Activated CD4-positive, CD25-positive, alpha-beta regulatory T cell (primary cell): ENCODE results near the gene TBRG4.

Source experiments
- DNase-seq, 4 experiments: peaks; one replicate each; lab custom pipeline; 2025; lab: John Stamatoyannopoulos, UW

Gene TBRG4

GRCh38 chr7:45143616-45144015, 32.1 kb upstream of the TBRG4 start:
- no peak for DNase-seq

DNA sequence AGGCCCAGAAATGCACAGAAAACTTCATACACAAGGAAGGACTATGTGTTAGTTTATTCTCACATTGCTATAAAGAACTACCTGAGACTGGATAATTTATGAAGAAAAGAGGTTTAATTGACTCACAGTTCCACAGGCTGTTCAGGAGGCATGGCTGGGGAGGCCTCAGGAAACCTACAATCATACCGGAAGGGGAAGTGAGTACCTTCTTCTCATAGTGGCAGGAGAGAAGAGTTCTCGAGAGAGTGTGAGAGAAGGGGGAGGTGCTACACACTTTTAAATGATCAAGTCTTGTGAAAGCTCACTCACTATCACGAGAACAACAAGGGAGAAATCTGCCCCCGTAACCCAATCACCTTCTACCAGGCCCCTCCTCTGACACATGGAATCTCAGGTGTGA, 29.3 kb upstream of the TBRG4 start:
- no peak for DNase-seq

DNA sequence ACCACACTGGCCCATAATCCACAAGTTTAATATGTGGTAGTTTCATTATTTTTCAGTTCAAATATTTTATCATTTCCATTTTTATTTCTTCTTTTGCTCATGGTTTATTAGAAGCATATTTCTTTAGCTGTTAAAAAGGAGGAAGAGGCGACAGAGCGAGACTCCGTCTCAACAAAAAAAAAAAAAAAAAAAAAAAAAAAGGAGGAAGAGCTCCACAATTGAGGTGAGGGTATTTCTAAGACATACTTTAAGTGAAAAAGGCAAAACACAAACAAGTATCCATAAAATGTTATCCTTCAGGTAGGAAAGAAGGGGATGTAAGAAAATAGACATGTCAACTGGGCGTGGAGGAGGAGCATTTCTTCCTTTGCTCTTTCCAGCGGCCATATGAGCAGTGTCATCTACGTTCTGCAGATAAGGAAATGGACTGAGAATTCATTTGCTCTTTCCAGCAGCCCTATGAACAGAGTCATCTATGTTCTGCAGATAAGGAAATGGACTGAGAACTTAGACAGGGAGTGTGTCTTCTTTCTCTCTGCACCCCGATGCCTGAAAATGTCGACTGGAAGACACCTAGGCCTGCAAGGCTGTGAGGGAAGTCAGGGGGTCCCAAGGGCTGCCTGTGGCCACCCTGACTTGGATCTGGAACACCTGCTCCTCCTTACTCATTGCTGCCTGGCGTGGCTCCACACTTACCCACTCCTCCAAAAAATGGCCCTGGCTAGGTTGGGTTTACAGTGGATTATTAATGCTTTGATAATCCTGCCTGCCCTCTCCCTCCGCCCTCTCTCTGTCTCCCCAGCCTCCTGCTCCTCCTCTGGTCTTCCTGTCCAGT, 27.2 kb upstream of the TBRG4 start:
- no peak for DNase-seq

- peak; percentile 25 to 47 (median 44) for DNase-seq
Measured at GRCh38 chr7:45136106-45137060, 24.9 kb upstream of the TBRG4 start.

- DNase-seq, result no peak
Measured at GRCh38 chr7:45133877-45134276, 22.4 kb upstream of the TBRG4 start.

- no peak for DNase-seq
Measured at GRCh38 chr7:45133352-45133751, 21.9 kb upstream of the TBRG4 start.

- DNase-seq, result no peak
Measured at GRCh38 chr7:45132708-45133320, 21.3 kb upstream of the TBRG4 start.

- no peak for DNase-seq
Measured at GRCh38 chr7:45131891-45132290, 20.4 kb upstream of the TBRG4 start.

DNA sequence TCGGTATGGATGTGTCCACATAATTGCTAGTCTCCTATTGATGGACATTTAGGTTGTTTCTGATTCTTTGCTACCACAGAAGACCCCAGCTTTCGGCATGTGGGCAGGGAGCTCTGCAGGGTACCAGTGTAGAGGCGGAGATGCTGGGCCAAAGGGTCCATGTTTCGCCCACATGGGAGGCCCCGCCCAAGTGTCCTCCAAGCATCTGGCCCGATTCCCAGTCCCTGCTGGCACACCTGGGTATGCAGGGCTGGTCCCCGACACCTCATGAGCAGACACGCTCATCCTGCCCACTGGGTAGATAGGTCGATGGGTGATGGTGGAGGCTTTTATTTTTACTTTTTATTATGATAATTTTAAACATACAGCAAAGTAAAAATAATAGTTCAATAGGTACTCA, 19.4 kb upstream of the TBRG4 start:
- DNase-seq, result no peak

- no peak for DNase-seq
Measured at GRCh38 chr7:45129906-45130305, 18.4 kb upstream of the TBRG4 start.

DNA sequence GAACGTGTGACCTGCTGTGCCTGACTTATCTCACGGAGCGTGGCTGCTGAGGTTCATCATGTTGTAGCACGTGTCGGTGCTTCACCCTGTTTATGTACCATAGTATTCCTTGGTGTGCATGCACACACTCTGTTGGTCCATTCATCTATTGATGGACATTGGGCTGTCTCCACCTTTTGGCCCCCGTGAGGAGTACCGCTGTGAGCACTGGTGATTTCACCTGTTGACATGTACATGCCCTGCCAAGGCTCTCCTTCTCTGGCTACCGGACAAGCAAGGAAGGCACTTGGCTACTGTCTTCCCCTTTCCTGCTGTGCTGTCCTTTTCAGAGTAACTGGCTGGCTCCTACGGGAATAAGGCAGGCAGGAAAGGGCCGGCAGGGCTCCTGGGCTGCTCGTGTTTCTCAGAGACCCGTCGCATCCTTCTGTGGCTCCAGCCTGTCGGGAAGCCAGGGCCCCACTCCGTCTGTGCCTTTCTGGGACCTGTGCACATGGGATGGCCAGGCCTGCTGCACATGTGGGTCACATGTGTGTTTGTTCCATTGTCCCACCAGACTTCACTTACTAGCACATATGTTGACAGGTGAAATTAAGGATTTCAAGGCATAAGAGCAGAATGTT, 17.8 kb upstream of the TBRG4 start:
- DNase-seq, result no peak

- no peak for DNase-seq
Measured at GRCh38 chr7:45126920-45127319, 15.4 kb upstream of the TBRG4 start.

DNA sequence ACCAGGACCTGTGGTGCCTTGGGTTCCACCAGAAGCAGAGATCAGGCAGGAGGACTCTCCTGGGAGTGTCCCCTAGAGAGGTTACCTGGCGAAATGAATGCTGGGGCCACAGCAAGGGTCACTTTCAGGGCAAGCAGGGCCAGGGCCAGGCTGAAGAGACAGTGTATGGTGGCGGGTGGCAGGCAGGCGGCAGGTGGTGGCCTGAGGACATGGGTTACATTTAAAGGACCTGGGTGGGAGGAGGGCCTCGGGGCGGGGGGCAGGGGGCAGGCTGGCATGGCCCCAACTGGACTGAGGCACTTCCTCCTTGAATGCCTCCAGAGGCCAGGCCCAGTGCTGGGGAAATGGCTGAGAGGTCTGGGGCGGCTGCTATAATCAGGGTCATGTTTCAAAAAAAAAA, 14.7 kb upstream of the TBRG4 start:
- DNase-seq, result no peak

- no peak for DNase-seq
Measured at GRCh38 chr7:45125193-45125904, 13.9 kb upstream of the TBRG4 start.

- no peak for DNase-seq
Measured at GRCh38 chr7:45123913-45124710, 12.6 kb upstream of the TBRG4 start.

DNA sequence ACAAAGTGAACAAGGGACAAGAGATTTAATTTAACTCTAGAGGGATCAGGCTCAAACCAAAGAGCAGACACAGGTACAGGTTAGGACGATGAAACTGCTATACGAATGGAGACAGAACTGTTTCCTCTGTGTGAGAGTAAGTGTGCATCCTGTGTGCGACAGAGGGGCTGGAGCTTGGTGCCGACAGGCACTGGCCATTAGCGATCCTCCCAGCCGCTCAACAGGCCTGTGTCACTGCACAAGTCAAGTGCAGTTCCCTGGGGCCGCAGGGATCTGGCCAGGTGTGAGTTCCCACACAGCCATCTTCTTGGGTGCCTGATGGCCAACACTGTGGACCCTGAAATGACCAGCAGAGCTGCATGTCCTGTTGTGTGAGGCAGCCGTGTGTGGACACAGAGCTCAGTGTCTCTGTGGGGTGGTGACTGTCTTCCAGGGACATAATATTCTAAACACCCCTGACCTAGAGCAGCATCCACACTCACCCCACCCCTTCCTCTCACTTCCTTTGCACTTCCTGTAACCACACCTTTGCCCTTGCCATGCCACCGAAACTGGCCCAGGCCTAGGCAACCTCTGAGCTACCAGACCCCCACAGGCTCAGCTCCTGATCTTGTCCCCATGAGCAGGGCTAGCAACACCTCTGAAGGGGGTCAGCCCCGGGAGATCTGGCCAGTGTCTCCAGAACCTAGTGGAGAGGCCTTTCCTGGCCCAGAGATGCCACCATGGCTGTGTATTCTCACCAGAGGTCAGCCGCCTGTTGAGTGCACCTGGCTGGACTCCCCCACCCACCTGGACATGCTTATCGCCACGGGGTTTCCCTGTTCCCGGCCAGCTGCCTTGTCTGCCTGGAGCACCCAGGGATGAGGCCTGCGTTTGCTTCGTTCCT, 11.7 kb upstream of the TBRG4 start:
- DNase-seq, result no peak

GRCh38 chr7:45119550-45119949, 8.1 kb upstream of the TBRG4 start:
- DNase-seq, result no peak

DNA sequence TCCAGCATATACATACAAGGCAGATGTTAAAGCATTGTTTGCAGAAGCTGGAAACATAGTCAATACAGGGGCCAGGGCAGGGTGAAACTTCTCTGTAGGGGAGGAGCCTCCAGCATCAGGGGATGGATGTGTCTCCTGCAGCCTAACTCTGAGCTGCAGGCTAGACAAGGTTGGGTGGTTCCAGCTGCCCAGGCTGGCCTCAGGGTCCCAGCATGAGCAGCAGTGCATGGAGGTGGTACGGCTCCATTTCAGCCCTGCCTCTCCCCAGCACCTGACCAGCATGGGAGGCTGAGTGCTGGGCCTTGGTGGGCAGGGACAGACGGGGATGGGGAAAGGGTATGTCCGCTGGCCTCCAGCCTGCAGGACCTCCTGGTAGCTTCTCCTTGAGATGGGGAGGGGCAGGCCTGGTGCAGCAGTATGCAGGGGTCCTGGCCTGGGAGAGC, 7.4 kb upstream of the TBRG4 start:
- no peak for DNase-seq

GRCh38 chr7:45118292-45118691, 6.8 kb upstream of the TBRG4 start:
- no peak for DNase-seq

DNA sequence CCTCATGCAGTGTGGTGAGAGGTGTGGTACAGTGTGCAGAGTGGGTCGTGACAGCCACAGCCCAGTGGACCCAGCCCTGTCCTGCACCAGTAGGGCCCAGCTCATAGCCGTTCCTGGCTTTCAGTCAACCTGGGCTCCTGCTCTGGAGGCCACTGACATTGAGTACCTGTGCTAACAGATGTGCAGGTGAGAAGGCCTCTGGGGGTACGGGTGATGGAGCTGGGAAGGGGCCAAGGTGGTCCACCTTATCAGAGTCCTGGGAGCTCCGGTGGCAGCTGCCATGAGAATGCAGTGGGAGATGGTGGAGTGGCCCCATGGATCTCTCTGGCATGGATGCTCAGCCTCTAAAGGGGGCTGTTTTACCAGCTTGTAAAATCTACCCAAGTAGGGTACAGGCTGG, 6.1 kb upstream of the TBRG4 start:
- DNase-seq, result no peak
